Lung (tissue), 12 donors: ENCODE results near the gene TMEM19. TPM values are rescaled to one million over a fixed set of nuclear protein-coding genes. Genes with fewer than 3 reads are reported as not detected.

Experiments used
- ATAC-seq: fragments of 200-7000 bp; cut with Tn5 transposase; one replicate; pipeline ENCODE4 v1.9.1; 2020; ENCODE audit warnings: moderate number of reproducible peaks; ENCODE audit not compliant: insufficient read depth, low FRiP score
- DNase-seq, 3 donors: peaks; one replicate each; pipeline ENCODE4 v3.0.0-alpha.2; 2013 to 2017
- H3K27ac ChIP-seq, 2 donors: one replicate each; pipeline ENCODE4 v1.5.1; 2013; ENCODE audit warnings: mild to moderate bottlenecking in 2 of 2, moderate library complexity in 2 of 2, control low read depth in 1 of 2, inconsistent platforms in 1 of 2, low read depth in 1 of 2, low read length in 1 of 2
- H3K27me3 ChIP-seq, 3 donors: one replicate each; pipeline ENCODE4 v1.5.1; 2013; ENCODE audit warnings: low read length in 2 of 3; ENCODE audit not compliant: control insufficient read depth in 3 of 3, insufficient read depth in 3 of 3
- H3K36me3 ChIP-seq, 4 donors: one replicate each; pipeline ENCODE4 v1.5.1; 2013; ENCODE audit warnings: low read length in 4 of 4, mild to moderate bottlenecking in 1 of 4, moderate library complexity in 1 of 4; ENCODE audit not compliant: control insufficient read depth in 4 of 4, insufficient read depth in 4 of 4
- H3K4me1 ChIP-seq, 5 donors: one replicate each; pipeline ENCODE4 v1.5.1; 2013; ENCODE audit warnings: low read length in 5 of 5, mild to moderate bottlenecking in 2 of 5, moderate library complexity in 1 of 5; ENCODE audit not compliant: control insufficient read depth in 5 of 5, insufficient read depth in 5 of 5
- H3K4me3 ChIP-seq: one replicate; pipeline ENCODE4 v1.5.1; 2013; ENCODE audit warnings: mild to moderate bottlenecking, control low read depth, moderate library complexity
- H3K9ac ChIP-seq, 2 donors: one replicate each; pipeline ENCODE4 v1.5.1; 2013; ENCODE audit warnings: low read length in 2 of 2, control low read depth in 1 of 2; ENCODE audit not compliant: insufficient read depth in 1 of 2
- H3K9me3 ChIP-seq, 4 donors: one replicate each; pipeline ENCODE4 v1.5.1; 2013; ENCODE audit warnings: low read length in 3 of 4, mild to moderate bottlenecking in 1 of 4, moderate library complexity in 1 of 4; ENCODE audit not compliant: control insufficient read depth in 4 of 4, insufficient read depth in 3 of 4
- CTCF ChIP-seq: IDR thresholded peaks from 2 replicates; pipeline ENCODE4 v1.5.1; 2012; ENCODE audit warnings: mild to moderate bottlenecking; ENCODE audit errors: control extremely low read depth, extremely low read depth
- WGBS, 2 donors: extraction: QIAGEN DNeasy Blood & Tissue Kit; methylation state at CpG; one replicate each; pipeline ENCODE4 v1.1.7; 2013; 5-methylcytosine and 5-hydroxymethylcytosine counted together
- polyA plus RNA-seq, 2 donors: library from polyadenylated mRNA; stranded (reverse); fragments of 200-250 nt; gene quantifications; one replicate each; pipeline ENCODE4 v1.2.1, GENCODE V29; 2013
- total RNA-seq, 2 donors: library from RNA; depleted of rRNA in 1 of 2; stranded (reverse); fragments of >200 nt in 1 of 2; gene quantifications; one replicate each; pipeline ENCODE4 v1.2.1, GENCODE V29; 2014 to 2021
- donor health status: control.
- donor health status: control.
- donor health status: Bipolar disorder and iron deficiency.
- donor health status: healthy.
- donor health status: DM: yes; HTN: yes; CAD: no.

TMEM19 gene
- total and polyA plus RNA-seq, 4 donors = 8.9 to 25.2 (median 13.4) TPM

- DNase-seq (no peak), ATAC-seq (no peak)
- TF ChIP-seq CTCF = no peak
Observed at GRCh38 chr12:71721783-71722505, 36.1 kb downstream of the TMEM19 start.

GRCh38 chr12:71725011-71725410 lies 39.1 kb downstream of the TMEM19 start:
- ATAC-seq = no peak
- H3K27me3 ChIP-seq = no peaks in the 10 kb centered on the region
- H3K36me3 ChIP-seq = no peaks in the 10 kb centered on the region
- TF ChIP-seq CTCF = no peak
- H3K4me1 ChIP-seq = no peaks in the 10 kb centered on the region
- H3K9me3 ChIP-seq = no peaks in the 10 kb centered on the region
- H3K4me3 ChIP-seq = no peak overlapping the region
- H3K9ac ChIP-seq = no peak overlapping the region
- H3K27ac ChIP-seq = no peak overlapping the region
- peak in 1 of 3 donors; percentile 12 for DNase-seq
- WGBS, 2 donors = 76 to 82% methylated on average over 3 of the region's 3 CpGs

More at GRCh38 chr12:71721783-71722505, 36.1 kb downstream of the TMEM19 start:
- Histone ChIP-seq H3K27ac (no peak overlapping the region), H3K9ac (no peak overlapping the region), H3K36me3 (no peaks in the 10 kb centered on the region), H3K9me3 (no peaks in the 10 kb centered on the region), H3K4me1 (no peaks in the 10 kb centered on the region), H3K27me3 (no peaks in the 10 kb centered on the region), H3K4me3 (no peak overlapping the region)
- WGBS, 2 donors = 92 to 97% methylated on average over 4 of the region's 4 CpGs

- no peak overlapping the region for H3K27ac ChIP-seq
- H3K9me3 ChIP-seq = no peaks in the 10 kb centered on the region
- 89% methylated on average over 2 of the region's 2 CpGs for WGBS, 2 donors
- no peak overlapping the region for H3K9ac ChIP-seq
- no peaks in the 10 kb centered on the region for H3K27me3 ChIP-seq
- no peak for ATAC-seq
- no peaks in the 10 kb centered on the region for H3K4me1 ChIP-seq
- DNase-seq = no peak
- no peaks in the 10 kb centered on the region for H3K36me3 ChIP-seq
- no peak overlapping the region for H3K4me3 ChIP-seq
- TF ChIP-seq CTCF = no peak
Observed at GRCh38 chr12:71726548-71726947, 40.7 kb downstream of the TMEM19 start.

- no peak overlapping the region for H3K27ac ChIP-seq
- TF ChIP-seq CTCF = no peak
- no peak overlapping the region for H3K9ac ChIP-seq
- H3K9me3 ChIP-seq = no peaks in the 10 kb centered on the region
- WGBS, 2 donors = 83 to 89% methylated on average over 5 of the region's 5 CpGs
- H3K27me3 ChIP-seq = no peaks in the 10 kb centered on the region
- no peak for ATAC-seq
- H3K4me1 ChIP-seq = no peaks in the 10 kb centered on the region
- no peaks in the 10 kb centered on the region for H3K36me3 ChIP-seq
- no peak for DNase-seq
- H3K4me3 ChIP-seq = no peak overlapping the region
Observed at GRCh38 chr12:71727958-71728357, 42.1 kb downstream of the TMEM19 start.
